T-helper 2 cell treated with Interferon-gamma antibody and Interleukin-4, amounts not matched to agents 100 ng/mL and 5 ng/mL, for 36 hours (primary cell): ENCODE measurements around the gene LDLRAD4. TPM values are rescaled to one million over a fixed set of nuclear protein-coding genes. Genes with fewer than 3 reads are reported as not detected.

Experiments used
- intact Hi-C: fragments of 100-400 bp; cut with micrococcal nuclease; formaldehyde crosslinking; loops from one replicate; pipeline ENCODE4 v1.15.1; 2023
- total RNA-seq: library from RNA; stranded (reverse); gene quantifications from 2 replicates; pipeline ENCODE4 v1.2.3, GENCODE V29; 2022

The LDLRAD4 gene
- total RNA-seq, 1 donor from 2014 or later = 28.5 TPM

DNA sequence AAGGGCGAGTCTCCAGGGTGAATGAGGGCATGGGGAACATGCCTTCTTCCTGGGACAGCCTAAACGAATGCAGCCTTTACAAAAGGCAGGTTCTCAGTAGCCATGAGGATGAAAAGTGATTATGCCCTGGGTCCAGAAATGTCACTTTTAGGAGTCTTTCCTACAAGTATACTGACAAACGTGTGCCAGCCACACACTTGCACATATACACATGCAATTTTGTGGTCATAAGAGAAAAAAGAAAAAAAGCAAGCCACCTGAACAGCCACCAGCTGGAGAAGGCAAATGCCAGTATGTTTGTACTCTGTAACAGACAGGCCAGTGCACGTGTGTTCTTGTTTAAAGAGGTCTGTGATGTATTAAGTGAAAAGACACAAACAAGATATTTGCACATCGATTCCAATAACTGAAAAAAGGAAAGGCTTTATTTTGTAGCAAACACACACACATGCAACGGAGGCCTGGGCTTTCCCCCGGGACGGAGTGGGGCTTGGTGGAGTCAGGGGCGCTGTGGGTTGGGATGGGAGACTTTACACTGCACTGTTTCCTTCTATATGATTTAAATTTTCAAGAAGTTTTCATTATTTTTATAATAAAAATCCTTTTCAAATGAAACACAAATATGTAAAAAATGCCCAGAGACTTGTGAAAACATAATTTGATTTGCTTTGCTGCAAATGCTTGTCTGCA is 399.4 kb downstream of the LDLRAD4 start:
- intact Hi-C loops = loop anchor here (10.0 kb wide), 1 partner anchor 403 kb away; the partner anchor contains the start of gene LDLRAD4

DNA sequence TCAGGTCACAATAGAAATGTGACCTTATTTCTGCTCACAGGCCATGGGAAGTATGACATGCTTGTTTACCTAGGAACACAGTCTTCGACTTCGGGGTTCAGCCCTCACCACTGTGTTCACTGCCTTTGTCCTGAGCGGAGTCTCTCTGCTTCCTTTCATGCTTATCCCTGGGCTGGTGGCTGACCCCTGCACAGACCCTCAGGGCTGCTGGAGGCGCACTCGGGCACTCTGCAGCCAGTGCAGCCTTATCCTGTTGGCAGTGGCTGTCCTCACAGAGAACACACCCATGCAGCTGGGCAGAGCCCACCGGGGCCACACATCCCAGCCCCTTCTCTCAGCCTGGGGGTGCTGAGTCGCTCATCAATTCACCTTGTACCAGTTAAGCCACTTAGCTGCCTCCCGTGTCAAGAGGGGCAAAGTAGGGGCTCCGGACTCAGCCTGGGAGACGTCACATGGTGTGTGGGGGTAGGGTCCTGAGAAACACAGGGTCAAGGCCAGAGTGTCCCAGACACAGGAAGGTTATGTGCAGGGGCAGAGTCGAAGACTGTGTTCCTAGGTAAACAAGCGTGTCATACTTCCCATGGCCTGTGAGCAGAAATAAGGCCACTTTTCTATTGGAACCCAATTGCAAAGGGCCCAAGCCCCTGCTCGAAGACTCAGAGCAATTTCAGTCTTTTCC is 400.3 kb downstream of the LDLRAD4 start:
- intact Hi-C loops = loop anchor here (10.0 kb wide), 1 partner anchor 404 kb away; the partner anchor contains the start of gene LDLRAD4

GRCh38 chr18:13619505-13620205 is 401.1 kb downstream of the LDLRAD4 start:
- intact Hi-C loops = loop anchor here (10.0 kb wide), 1 partner anchor 405 kb away; the partner anchor contains the start of gene LDLRAD4

GRCh38 chr18:13620206-13620672 is 401.7 kb downstream of the LDLRAD4 start:
- intact Hi-C loops = no loop called here

DNA sequence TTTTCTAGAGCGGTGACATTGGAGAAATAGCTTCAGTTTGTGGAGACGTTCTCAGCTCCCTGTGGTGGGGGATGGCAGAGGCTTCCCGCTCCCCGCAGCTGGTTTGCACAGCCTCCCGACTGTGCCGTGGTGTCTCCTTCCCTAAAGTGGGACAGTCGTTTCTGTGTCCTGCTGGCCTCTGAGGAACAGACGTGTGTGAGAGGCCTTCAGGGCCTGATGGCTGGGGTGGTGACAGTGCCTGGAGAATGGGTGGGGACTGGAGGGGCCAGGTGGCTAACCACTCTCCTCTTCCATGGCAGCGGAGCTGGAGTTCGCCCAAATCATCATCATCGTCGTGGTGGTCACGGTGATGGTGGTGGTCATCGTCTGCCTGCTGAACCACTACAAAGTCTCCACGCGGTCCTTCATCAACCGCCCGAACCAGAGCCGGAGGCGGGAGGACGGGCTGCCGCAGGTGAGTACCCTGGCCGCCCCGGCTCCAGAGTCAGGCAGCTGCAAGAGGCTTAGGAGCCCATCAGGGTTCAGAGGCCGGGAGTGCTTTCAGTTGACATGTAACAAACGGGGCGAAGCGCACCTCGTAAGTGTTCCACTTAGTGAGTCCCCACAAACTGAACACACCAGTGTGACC is 402.4 kb downstream of the LDLRAD4 start:
- intact Hi-C loops = no loop called here

DNA sequence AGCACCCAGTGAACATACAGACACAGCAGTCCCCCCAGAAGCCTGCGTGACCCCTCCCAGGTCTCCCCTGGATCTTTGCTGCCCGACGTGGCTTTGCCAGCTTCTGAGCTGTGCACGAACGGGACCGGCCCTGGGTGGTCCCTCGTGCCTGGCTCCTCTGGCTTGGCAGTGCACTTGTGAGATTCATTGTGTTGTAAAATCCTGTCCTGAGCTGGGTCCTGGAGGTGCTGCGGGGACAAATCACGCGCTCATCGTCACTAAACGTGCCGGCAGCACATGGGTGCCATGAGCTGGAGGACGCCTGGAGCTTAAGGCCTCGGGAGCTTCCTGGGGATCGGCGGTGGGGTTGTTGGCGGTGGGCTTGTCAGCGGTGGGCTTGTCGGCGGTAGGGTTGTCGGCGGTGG is 402.9 kb downstream of the LDLRAD4 start:
- intact Hi-C loops = no loop called here

DNA sequence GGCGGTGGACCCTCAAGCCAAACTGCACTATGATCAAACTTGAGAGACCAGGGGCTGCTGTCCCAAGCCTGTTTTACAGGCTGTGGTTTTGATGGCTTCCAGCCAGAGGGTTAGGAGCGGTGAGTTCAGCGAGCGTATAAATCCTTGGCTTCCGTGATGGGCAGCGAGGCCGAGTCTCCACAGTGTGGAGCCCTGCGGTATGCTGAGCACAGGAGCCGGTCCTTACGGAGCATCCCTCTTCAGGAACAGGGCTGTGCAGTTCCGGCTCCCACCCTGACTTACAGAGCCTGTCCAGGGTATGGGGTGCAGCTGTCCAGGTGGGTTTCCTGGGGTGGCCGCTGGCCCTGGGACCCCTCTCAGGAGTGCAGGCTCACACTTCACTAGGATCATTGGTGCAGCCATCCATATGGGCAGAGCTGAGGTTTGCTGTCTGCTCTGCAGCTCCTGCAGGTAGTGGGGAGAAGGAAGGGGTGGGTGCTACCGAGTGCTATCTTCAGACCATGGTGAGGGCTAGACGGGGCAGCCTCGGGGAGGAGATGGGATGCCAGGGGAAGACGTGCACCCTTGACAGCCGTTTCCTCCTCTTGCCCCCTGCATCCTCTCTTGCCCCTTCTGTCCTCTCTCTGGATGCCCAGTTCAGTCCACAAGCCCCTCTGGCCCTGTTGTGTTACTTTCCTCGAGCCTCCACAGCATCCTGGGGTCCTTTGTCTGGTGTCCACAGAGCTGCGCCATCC is 403.5 kb downstream of the LDLRAD4 start:
- intact Hi-C loops = no loop called here

DNA sequence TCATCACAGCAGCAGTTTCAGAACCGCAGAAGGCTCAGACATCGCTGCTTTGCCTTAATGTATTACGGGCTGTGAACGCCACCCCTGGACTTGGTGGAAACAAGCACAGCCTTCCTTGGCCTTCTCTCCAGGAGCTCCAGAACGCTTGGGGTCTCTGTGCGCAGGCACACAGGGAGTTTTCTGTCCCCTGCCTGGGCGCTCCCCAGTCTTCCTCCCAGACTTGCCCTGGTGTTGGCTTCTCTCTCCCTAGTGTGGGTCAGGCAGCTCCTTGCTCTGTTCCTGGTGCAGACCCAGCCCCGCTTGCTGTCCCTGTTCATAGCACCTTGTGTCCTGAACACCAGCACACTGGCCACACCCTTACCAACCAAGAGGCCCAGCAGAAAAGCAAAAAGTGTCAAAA is 404.2 kb downstream of the LDLRAD4 start:
- intact Hi-C loops = no loop called here

DNA sequence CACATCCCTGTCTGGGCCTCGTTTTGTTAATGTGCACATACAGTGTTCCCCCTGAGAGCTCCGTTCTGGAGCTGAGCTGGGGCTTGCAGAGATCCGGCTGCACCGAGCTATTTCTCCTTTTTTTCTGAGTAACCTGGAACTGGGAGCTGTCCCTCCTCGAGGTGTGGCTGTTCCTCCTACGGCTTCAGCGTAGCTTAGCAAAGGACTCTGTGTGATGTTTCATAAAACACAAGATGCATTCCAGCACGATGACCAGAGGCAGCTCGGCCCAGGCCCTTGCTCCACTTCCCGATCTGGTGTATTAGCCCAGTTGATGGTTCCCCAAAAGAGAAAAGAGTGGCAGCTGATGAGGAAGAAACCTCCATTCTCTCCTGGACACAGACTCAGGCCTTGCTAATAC is 404.8 kb downstream of the LDLRAD4 start:
- intact Hi-C loops = no loop called here

- intact Hi-C loops = no loop called here
Observed at GRCh38 chr18:13623871-13624270, 405.3 kb downstream of the LDLRAD4 start.

DNA sequence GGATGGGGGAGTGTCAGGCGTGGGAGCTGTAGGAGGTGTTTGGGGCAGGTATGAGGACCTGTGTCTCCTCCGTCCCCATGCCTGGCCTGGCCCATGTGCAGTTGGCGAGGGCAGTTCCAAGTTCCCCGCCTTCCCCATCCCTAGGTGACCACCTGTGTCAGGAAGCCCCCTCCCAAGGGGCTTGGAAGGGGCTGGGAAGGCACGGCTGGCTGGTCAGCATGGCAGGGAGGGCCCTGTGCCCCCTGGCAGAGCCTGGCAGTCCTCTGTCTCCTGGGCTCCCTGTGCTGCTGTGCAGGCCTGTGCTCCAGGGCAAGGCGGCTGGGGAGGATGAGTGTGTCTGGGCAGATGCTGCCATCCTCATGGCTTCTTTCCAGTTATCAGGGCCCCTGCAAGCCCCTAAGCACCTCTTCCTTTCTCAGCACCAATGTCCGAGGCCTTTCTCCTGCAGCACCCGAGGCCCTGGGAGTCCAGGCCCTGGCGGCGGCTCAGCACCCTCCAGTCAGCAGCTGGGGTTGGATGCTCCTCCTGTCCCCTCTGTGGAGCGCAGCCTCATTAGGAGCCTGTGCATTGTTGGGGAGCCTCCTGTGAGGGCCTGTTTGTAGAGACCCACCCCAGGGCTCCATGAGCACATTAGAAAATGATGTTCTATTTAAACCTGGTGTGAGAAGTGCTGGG is 406.1 kb downstream of the LDLRAD4 start:
- intact Hi-C loops = no loop called here

- intact Hi-C loops = no loop called here
Observed at GRCh38 chr18:13625355-13625754, 406.8 kb downstream of the LDLRAD4 start.

DNA sequence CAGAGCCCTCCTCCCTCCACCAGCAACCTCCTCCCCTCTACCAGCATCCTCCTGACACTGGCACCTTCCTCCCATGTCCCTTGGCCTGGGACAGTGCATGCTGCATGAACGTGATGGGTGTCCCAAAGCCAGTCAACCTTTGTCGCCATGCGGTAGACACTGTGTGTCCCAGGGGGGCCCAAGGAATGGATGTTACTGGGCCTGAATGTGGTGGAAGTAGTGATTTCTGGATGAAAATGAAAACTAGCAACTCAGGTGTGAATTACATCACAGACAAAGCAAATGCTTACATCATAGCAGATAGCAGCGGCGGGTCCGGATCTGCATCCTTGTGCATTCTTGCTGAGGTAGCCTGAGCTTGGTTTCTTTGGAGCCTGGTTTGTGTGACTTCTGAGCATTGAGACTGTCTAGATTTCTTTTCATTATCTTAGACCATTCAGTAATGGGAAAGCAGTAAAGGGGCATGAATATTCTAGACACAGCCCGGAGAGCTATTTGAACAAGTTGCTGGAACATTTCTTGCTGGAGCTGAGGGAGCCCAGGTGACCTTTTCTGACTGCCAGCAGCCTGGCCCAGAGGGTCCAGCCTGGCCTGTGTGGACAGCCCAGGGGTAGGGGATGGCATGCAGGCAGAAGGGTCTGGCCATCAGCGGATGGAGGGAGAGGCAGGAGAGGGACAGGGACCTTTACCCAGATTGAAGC is 407.4 kb downstream of the LDLRAD4 start:
- intact Hi-C loops = no loop called here

DNA sequence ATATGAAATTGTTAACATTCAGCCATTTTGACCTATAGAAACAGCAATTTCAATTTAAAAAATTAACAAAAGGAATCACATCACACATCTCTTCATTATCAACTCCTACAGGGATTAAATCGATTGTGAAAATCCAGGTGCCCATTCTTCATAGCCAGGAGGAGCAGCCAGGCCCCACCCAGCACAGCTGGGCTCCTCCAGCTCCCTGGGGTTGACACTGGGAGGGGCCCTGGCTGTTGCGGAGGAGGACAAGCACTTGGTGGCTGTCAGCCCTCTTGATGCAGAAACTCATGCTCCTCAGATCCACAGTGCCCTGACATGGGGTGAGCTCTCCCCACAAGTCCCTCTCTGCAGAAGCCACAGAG is 408.0 kb downstream of the LDLRAD4 start:
- intact Hi-C loops = no loop called here

GRCh38 chr18:13627639-13628038 is 409.1 kb downstream of the LDLRAD4 start:
- intact Hi-C loops = no loop called here

DNA sequence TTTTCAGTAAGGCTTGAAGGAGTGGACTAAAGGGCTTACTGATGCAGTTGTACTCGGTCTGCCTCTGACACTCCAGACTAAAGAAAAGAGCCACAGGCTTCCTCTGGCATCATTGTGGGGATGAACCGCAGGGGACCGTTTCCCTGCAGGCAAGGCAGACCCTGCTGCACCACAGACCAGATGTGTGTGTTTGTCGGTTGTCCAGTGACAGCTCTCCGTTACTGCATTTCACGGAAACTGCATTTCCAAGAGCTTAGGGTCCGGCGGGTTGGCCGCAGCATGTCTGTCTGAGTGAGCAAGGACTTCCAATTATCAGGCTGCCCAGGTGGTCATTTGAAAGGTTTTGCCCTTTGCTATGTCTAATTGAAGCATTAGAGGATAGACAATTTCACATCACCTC is 409.7 kb downstream of the LDLRAD4 start:
- intact Hi-C loops = no loop called here

GRCh38 chr18:13629841-13630715 is 411.5 kb downstream of the LDLRAD4 start:
- intact Hi-C loops = loop anchor here (1.0 kb wide), 2 partner anchors 72 to 414 kb away; no protein-coding TSS in a partner anchor

DNA sequence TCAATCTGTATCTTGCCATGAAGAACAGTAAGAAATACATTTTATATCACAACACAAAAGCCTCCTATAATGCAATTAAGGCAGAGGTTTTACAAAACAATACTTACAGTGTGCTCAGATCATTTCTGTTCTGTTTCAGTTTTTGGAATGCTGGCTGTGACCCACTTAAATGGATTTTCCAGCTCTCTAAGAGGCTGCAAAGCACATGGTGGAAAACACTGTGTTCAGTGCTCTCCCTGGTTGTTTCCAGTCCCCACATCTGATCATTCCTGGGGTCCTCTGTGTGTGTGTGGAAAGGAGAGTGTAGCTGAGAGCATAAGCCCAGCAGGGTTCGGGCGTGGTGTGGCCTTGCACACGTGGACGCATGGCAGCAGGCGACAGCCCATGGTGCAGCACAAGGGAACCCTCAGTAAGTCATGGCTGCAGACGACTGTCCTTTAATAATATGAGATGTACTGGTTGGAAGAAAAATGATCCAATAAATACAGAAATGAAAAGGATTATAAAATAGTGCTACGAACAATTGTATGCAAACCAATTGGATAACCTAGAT is 412.2 kb downstream of the LDLRAD4 start:
- intact Hi-C loops = loop anchor here (1.0 kb wide), 2 partner anchors 72 to 414 kb away; no protein-coding TSS in a partner anchor
